ENCODE results near the gene TBRG4. TPM values are rescaled to one million over a fixed set of nuclear protein-coding genes. Genes with fewer than 3 reads are reported as not detected.

TBRG4 gene
- polyA plus RNA-seq, 3 donors = 32.7 to 42.2 (median 38.4) TPM

GRCh38 chr7:45084901-45085618, 26.4 kb downstream of the TBRG4 start:
- Mint-ChIP-seq H3K27me3 (ENCODE audit: low read depth in 3 of 3) (peaks cover 23 to 36% (median 26%) of the 10 kb centered on the region in 3 donors), H3K27ac (no peak overlapping the region), H3K9me3 (peaks cover 0 to 7% (median 0%) of the 10 kb centered on the region in 7 donors), H3K36me3 (peaks cover 3 to 5% of the 10 kb centered on the region in 2 donors), H3K4me3 (no peak overlapping the region), H3K4me1 (peaks cover 9% of the 10 kb centered on the region)
- H3K79me2 ChIP-seq (ENCODE audit: insufficient read depth, low read length) = no peaks in the 10 kb centered on the region
- no peak for TF ChIP-seq CTCF (IDR thresholded peaks at IDR 0.05)
- DNase-seq = no peak
- H2AFZ ChIP-seq (ENCODE audit: insufficient read depth, low read depth, low read length, poor library complexity, severe bottlenecking) = no peak overlapping the region
- 82% methylated on average over 16 of the region's 24 CpGs for WGBS (ENCODE audit: insufficient coverage)
- no peaks in the 10 kb centered on the region for H3K36me3 ChIP-seq (replicated peaks in 1 of 2; ENCODE audit: control insufficient read depth in 1 of 2, insufficient read depth in 2 of 2, low read length in 2 of 2)
- H3K9ac ChIP-seq (ENCODE audit: insufficient read depth, low read length, poor library complexity, severe bottlenecking) = no peak overlapping the region
- H4K20me1 ChIP-seq (ENCODE audit: insufficient read depth, low read length) = no peaks in the 10 kb centered on the region
- H3K4me2 ChIP-seq (replicated peaks; ENCODE audit: extremely low read depth, low read length, poor library complexity, severe bottlenecking) = no peak overlapping the region
- peaks cover 6 to 12% of the 10 kb centered on the region in 2 donors for H3K4me1 ChIP-seq (ENCODE audit: control insufficient read depth in 1 of 2, insufficient read depth in 2 of 2, low read length in 2 of 2)
- H3K27ac ChIP-seq (ENCODE audit: low read depth in 1 of 2, low read length in 2 of 2) = no peak overlapping the region
- H3K27me3 ChIP-seq (ENCODE audit: control insufficient read depth in 2 of 2, insufficient read depth in 2 of 2, low read length in 2 of 2) = peaks cover 5 to 28% of the 10 kb centered on the region in 2 donors
- peaks cover 0 to 7% of the 10 kb centered on the region in 2 donors for H3K9me3 ChIP-seq (replicated peaks in 1 of 2; ENCODE audit: control insufficient read depth in 1 of 2, insufficient read depth in 1 of 2, low read length in 2 of 2)
- no peak overlapping the region for H3K4me3 ChIP-seq (replicated peaks in 1 of 3; ENCODE audit: low read depth in 2 of 3, low read length in 3 of 3)
- intact Hi-C loops (cut with micrococcal nuclease) = no loop called here

- Histone ChIP-seq H3K4me2 (replicated peaks; ENCODE audit: extremely low read depth, low read length, poor library complexity, severe bottlenecking) (no peak overlapping the region), H3K79me2 (ENCODE audit: insufficient read depth, low read length) (no peaks in the 10 kb centered on the region), H3K4me1 (ENCODE audit: control insufficient read depth in 1 of 2, insufficient read depth in 2 of 2, low read length in 2 of 2) (peaks cover 3 to 8% of the 10 kb centered on the region in 2 donors), H3K36me3 (replicated peaks in 1 of 2; ENCODE audit: control insufficient read depth in 1 of 2, insufficient read depth in 2 of 2, low read length in 2 of 2) (no peaks in the 10 kb centered on the region), H2AFZ (ENCODE audit: insufficient read depth, low read depth, low read length, poor library complexity, severe bottlenecking) (no peak overlapping the region), H3K9ac (ENCODE audit: insufficient read depth, low read length, poor library complexity, severe bottlenecking) (no peak overlapping the region), H3K4me3 (replicated peaks in 1 of 3; ENCODE audit: low read depth in 2 of 3, low read length in 3 of 3) (no peak overlapping the region), H3K27ac (ENCODE audit: low read depth in 1 of 2, low read length in 2 of 2) (no peak overlapping the region), H3K27me3 (ENCODE audit: control insufficient read depth in 2 of 2, insufficient read depth in 2 of 2, low read length in 2 of 2) (peaks cover 3 to 21% of the 10 kb centered on the region in 2 donors), H3K9me3 (replicated peaks in 1 of 2; ENCODE audit: control insufficient read depth in 1 of 2, insufficient read depth in 1 of 2, low read length in 2 of 2) (peaks cover 0 to 2% of the 10 kb centered on the region in 2 donors), H4K20me1 (ENCODE audit: insufficient read depth, low read length) (no peaks in the 10 kb centered on the region)
- Mint-ChIP-seq H3K4me1 (peaks cover 4% of the 10 kb centered on the region), H3K4me3 (no peak overlapping the region), H3K27ac (no peak overlapping the region), H3K36me3 (peaks cover 0 to under 1% of the 10 kb centered on the region in 2 donors), H3K9me3 (peaks cover 0 to 4% (median 0%) of the 10 kb centered on the region in 7 donors), H3K27me3 (ENCODE audit: low read depth in 3 of 3) (peaks cover 16 to 29% (median 19%) of the 10 kb centered on the region in 3 donors)
- no peak for DNase-seq
- WGBS (ENCODE audit: insufficient coverage) = 82% methylated on average over 3 of the region's 5 CpGs
- intact Hi-C loops (cut with micrococcal nuclease) = no loop called here
- no peak for TF ChIP-seq CTCF (IDR thresholded peaks at IDR 0.05)
Observed at GRCh38 chr7:45084336-45084735, 27.2 kb downstream of the TBRG4 start.
